Mucosa of rectum (tissue), 2 donors: Measurements from ENCODE around the gene TH.

Source experiments
- H3K27ac ChIP-seq, 2 donors: one replicate each; pipeline ENCODE4 v1.7.0; 2013; ENCODE audit warnings: inconsistent platforms in 2 of 2, low read depth in 2 of 2, low read length in 2 of 2
- H3K27me3 ChIP-seq, 2 donors: one replicate each; pipeline ENCODE4 v1.7.0; 2013; ENCODE audit warnings: low read length in 2 of 2; ENCODE audit not compliant: control insufficient read depth in 2 of 2, insufficient read depth in 2 of 2
- H3K36me3 ChIP-seq, 2 donors: one replicate each; pipeline ENCODE4 v1.7.0; 2013; ENCODE audit warnings: low read length in 2 of 2; ENCODE audit not compliant: control insufficient read depth in 2 of 2, insufficient read depth in 2 of 2
- H3K4me1 ChIP-seq, 2 donors: one replicate each; pipeline ENCODE4 v1.7.0; 2013; ENCODE audit warnings: low read length in 2 of 2, mild to moderate bottlenecking in 1 of 2; ENCODE audit not compliant: control insufficient read depth in 2 of 2, insufficient read depth in 2 of 2
- H3K4me3 ChIP-seq, 2 donors: one replicate each; pipeline ENCODE4 v1.7.0; 2013; ENCODE audit warnings: low read length in 2 of 2
- H3K9ac ChIP-seq, 2 donors: one replicate each; pipeline ENCODE4 v1.7.0; 2013; ENCODE audit warnings: low read length in 2 of 2, low read depth in 1 of 2, mild to moderate bottlenecking in 1 of 2
- H3K9me3 ChIP-seq, 2 donors: one replicate each; pipeline ENCODE4 v1.7.0; 2013; ENCODE audit warnings: low read length in 2 of 2; ENCODE audit not compliant: control insufficient read depth in 2 of 2
- donor health status: healthy.
- donor health status: Normal muscosa, but diverticular disease.

TH gene

DNA sequence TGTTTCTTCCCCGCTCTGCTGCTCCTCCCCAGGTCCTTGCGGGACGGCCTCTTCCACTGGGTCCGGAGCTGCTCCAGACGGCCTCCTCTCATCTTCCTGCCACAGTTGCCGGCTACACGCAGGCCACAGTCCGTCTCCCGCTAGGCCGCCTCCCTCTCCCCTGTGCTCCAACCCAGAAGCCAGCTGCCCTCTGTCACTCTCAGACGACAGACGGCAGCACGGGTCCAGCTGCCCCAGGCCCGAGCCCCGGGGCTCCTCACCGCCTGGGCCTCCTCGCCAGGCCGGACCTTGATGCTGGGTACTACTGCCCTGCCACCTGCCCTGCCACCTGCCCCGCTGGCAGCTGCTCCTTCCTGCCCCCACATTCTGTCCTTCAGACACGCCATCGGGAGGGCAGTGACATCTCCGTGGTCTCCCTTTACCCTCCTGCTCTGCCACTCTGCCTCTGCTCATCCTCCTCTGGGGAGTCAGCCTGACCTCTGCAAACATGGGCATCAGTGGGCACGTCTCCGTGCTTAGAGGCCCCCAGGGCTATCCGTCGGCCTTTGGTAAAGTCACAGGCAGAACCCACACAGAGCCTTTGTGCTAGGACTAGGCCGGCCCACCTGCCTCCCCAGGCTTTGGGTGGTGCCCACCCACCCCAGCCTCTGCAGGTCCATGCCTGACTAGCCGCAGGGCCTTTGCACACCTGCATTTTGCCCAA lies 43.1 kb upstream of the TH start:
- Histone ChIP-seq H3K9me3 (no peaks in the 10 kb centered on the region), H3K4me1 (peaks cover 16 to 30% of the 10 kb centered on the region in 2 donors), H3K9ac (no peak overlapping the region), H3K27ac (no peak overlapping the region), H3K4me3 (no peak overlapping the region), H3K27me3 (no peaks in the 10 kb centered on the region), H3K36me3 (no peaks in the 10 kb centered on the region)

DNA sequence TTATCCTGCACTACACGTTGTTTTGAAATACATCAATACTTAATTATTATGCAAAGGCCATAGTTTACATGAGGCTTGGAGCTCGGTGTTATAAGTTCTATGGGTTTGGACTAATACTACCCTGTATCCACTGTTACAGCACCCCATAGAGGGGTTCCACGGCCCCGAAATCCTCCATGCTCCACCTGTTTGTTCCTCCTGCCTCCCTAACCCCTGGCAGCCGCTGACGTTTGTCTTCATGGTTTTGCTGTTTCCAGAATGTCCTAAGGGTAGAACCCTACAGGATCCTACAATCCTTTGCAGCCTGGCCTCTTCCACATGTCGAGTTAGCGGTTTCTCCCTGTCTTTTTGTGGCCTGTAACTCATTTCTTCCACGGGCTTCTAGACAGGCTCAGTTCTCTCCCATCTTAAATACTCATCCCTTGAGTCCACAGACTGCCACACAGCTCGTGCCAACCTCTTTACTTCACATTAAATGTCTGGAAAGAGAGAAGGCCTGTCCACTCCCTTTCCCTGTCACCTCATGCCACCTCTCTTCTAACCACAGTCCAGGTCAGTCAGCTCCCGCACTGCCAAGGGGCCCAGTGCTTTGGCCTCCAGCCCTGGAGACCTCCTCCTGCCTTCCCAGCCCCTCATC lies 42.4 kb upstream of the TH start:
- Histone ChIP-seq H3K9ac (no peak overlapping the region), H3K36me3 (no peaks in the 10 kb centered on the region), H3K27me3 (peaks cover 0 to 3% of the 10 kb centered on the region in 2 donors), H3K9me3 (no peaks in the 10 kb centered on the region), H3K4me1 (peaks cover 16 to 30% of the 10 kb centered on the region in 2 donors), H3K27ac (no peak overlapping the region), H3K4me3 (no peak overlapping the region)

DNA sequence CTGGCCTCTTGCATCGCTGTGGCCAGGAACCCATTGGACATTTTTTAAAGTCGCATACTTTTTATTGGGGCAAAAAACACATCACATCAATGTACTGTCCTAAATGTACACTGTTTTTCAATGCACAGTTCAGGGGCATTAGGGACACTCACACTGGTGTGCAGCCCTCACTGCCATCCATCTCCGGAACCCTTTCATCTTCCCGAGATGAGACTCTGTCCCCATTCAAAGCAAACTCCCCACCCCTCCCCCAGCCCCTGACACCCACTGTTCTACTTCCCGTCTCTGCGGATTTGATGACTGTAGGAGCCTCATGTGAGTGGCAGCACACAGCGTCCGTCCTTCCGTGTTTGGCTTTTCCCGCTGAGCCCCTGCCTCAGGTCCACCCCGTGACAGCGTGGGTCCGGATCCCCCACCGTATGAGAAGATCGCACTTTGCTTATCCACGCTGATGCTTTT lies 41.8 kb upstream of the TH start:
- Histone ChIP-seq H3K4me1 (peaks cover 16 to 30% of the 10 kb centered on the region in 2 donors), H3K9ac (no peak overlapping the region), H3K36me3 (no peaks in the 10 kb centered on the region), H3K9me3 (no peaks in the 10 kb centered on the region), H3K27me3 (peaks cover 0 to 3% of the 10 kb centered on the region in 2 donors), H3K27ac (no peak overlapping the region), H3K4me3 (no peak overlapping the region)

DNA sequence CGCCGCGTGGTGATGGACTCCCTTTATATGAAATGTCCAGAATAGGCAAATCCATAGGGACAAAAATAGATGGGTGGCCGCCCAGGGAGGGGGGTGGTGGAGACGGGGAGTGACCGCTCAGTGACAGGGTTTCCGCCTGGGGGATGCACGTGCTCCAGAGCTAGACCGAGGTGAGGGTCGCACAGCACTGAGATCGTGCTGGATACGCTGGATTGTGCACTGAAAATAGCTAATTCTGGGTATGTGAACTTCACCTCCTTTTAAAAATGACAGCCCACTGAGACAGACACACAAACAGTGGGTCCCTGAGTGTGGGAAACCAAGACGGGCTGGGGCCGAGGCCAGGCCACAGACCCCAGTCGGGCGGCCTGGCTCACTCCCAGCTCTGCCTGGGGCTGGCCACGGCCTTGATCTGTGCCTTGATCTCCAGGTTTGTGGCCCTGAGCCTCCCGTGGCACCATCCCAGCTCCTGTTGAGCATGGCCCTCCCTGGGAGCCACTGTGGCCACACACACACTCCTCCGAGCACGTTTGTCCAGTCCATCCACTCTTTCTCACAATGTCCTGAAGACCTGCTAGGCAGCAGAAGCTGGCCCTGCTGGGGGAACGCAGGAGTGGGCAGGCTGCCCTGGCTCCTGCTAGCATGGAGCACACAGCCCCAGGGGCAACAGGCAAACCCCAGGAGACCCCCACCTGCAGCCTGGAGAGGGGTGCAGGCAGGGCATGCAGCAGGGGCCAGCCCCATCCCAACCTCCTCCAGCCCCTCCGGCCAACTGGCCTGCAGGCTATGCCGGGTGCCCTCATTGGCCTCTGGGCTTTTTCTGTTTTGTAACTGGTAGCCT lies 41.0 kb upstream of the TH start:
- Histone ChIP-seq H3K9ac (no peak overlapping the region), H3K4me3 (no peak overlapping the region), H3K9me3 (no peaks in the 10 kb centered on the region), H3K27me3 (peaks cover 0 to 3% of the 10 kb centered on the region in 2 donors), H3K36me3 (no peaks in the 10 kb centered on the region), H3K4me1 (peaks cover 14 to 29% of the 10 kb centered on the region in 2 donors), H3K27ac (no peak overlapping the region)

DNA sequence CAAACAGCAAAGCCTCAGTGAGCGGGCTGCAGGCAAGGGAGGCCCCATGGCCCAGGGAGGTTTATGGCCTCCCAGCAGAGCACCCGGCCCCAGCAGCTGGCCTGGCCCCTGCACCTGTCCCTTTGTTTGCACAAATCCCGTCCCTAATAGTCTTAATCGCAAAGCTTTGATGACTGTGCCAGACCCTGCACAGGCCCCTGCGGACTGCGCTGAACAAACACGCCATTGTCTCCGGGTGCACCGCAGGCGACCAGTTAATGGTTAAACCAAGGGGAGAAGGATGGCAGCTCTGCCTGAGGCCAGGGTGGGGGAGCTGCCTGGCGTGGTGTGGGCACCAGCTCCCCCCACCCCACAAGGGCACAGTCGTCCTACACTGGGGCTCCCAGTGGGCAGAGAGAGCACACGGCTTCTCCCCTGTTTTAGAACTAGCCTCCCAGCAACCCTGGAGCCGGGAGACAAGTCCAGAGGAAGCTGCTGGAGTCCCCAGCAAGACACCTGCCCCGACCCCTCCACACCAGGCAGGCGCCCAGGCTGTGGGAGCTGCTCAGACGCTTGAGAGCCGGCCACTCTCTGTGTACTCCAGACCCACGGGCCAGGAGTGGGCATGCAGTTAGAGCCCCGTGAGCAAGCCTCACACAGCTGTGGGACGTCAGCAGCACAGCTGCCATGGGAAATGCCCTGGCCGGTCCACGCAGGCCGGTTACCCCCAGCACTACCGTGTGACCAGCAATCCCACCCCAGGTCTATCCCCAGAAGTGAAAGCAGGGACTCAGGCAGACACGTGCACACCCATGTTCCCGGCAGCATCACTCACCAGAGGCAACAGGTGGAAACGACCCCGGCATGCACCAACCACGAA lies 39.7 kb upstream of the TH start:
- peaks cover 4 to 18% of the 10 kb centered on the region in 2 donors for H3K4me1 ChIP-seq
- no peaks in the 10 kb centered on the region for H3K36me3 ChIP-seq
- peak overlapping the region; percentile 6 to 52 for H3K27ac ChIP-seq
- H3K4me3 ChIP-seq = no peak overlapping the region
- peaks cover 0 to 3% of the 10 kb centered on the region in 2 donors for H3K27me3 ChIP-seq
- H3K9me3 ChIP-seq = no peaks in the 10 kb centered on the region
- H3K9ac ChIP-seq = no peak overlapping the region

DNA sequence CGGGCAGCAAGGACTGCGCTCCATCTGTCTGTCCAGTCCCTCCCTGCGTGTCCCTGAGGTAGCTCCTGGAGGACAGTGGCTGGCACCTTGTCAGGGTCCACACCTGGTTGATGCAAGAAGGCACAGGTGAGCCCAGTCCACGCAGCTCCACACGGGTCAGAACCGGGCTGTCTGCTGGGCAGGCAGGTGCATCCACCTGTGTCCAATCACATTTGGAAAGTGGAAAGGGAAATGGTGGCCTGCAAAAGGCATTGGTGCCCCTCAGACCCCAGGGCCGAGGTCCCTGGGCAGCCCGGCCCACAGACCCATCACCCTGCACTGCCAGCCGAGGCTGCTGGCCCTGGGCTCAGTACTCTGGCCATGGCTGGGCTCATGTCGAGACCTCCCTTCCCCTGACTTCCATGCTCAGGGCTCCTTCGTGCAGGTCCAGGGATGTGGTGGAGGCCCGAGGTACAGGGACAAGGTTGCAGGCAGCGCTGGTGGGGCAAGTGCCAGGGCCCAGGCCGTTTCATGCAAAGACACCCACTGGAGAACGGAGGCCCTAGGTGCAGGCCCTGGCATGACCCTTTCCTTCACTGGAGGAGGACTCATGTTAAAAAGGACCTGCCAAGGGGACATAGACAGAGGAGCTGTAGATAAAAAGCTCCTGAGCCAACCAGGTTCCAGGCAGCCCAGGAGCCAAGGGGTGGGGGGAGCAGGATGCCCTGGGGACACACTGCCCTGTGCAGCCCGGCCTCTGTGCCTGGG lies 38.9 kb upstream of the TH start:
- H3K36me3 ChIP-seq = no peaks in the 10 kb centered on the region
- peaks cover 4 to 17% of the 10 kb centered on the region in 2 donors for H3K4me1 ChIP-seq
- H3K9ac ChIP-seq = peak overlapping the region in 1 of 2 donors; percentile 6
- H3K4me3 ChIP-seq = no peak overlapping the region
- H3K27ac ChIP-seq = peak overlapping the region in 1 of 2 donors; percentile 52
- peaks cover 0 to 3% of the 10 kb centered on the region in 2 donors for H3K27me3 ChIP-seq
- no peaks in the 10 kb centered on the region for H3K9me3 ChIP-seq

DNA sequence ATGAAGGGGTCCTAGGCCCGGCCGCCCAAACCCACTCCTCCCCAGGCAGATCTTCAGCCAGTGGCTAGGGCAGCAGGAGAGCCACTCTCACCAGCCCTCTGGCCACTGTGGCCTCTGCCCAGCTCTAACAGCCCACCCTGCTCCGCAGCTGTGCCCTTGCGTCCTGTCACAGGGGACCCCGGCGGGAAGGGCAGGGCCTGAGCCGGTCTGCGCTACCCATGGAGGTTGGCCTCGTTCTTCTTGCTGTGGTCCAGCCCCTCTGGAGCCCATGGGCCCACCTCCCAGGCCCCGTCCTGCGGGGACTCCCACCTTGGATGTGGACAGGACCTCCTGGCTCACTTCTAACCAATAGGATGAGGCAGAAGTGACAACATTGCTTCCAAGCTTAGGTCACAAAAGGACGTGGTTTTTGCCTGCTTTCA lies 38.3 kb upstream of the TH start:
- Histone ChIP-seq H3K4me1 (peaks cover 4 to 17% of the 10 kb centered on the region in 2 donors), H3K9me3 (no peaks in the 10 kb centered on the region), H3K4me3 (no peak overlapping the region), H3K36me3 (no peaks in the 10 kb centered on the region), H3K27ac (no peak overlapping the region), H3K27me3 (peaks cover 0 to 3% of the 10 kb centered on the region in 2 donors), H3K9ac (no peak overlapping the region)

DNA sequence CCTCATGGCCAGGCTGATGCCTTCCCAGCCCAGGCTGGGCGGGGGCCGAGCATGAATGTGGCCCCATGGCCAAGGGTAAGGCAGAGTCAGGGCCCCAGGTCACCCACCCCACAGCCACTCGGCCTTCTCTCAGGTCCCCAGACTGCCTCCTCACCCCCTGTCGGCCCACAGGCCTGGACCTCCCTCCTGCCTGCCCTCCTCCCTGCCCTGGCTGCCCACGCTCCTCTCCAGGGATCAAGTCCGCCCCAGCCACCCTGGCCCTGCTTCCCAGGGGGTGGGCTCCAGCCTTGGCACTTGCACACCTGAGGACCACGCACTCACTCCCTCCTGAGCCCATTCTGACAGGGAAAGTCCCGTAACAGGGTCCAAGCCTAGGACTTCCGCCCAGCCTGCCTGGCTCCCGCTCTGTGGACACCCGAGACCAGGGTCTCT lies 37.8 kb upstream of the TH start:
- no peaks in the 10 kb centered on the region for H3K9me3 ChIP-seq
- peaks cover 0 to 3% of the 10 kb centered on the region in 2 donors for H3K27me3 ChIP-seq
- H3K27ac ChIP-seq = no peak overlapping the region
- H3K4me1 ChIP-seq = peaks cover 4 to 17% of the 10 kb centered on the region in 2 donors
- H3K4me3 ChIP-seq = no peak overlapping the region
- no peak overlapping the region for H3K9ac ChIP-seq
- H3K36me3 ChIP-seq = no peaks in the 10 kb centered on the region
